NB4 (cell line): ENCODE results near the gene ADCY10.

Experiments used
- CTCF ChIP-seq: IDR thresholded peaks from one replicate; pipeline ENCODE4 v1.5.1; 2012; ENCODE audit warnings: low read depth, low read length
- POLR2A ChIP-seq: IDR thresholded peaks from 2 replicates; pipeline ENCODE4 v1.6.1; 2011; ENCODE audit warnings: mild to moderate bottlenecking; ENCODE audit not compliant: insufficient read length; ENCODE audit errors: extremely low read depth
- TF ChIP-seq, protein P1 (sequence below): IDR thresholded peaks from 2 replicates; pipeline ENCODE4 v1.6.1; 2011; ENCODE audit warnings: low read depth, low read length

GRCh38 chr1:167837326-167837725, 76.6 kb downstream of the ADCY10 start:
- no peak for TF ChIP-seq POLR2A
- TF ChIP-seq CTCF = no peak
- TF ChIP-seq, protein P1, sequence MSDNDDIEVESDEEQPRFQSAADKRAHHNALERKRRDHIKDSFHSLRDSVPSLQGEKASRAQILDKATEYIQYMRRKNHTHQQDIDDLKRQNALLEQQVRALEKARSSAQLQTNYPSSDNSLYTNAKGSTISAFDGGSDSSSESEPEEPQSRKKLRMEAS = no peak
